ENCODE measurements around the gene TRABD2A.
"Not testable (repeated sequence)": the region's sequence is repeated elsewhere in the genome, so short reads cannot be mapped to it uniquely, and the experiment has no call there.

DNA sequence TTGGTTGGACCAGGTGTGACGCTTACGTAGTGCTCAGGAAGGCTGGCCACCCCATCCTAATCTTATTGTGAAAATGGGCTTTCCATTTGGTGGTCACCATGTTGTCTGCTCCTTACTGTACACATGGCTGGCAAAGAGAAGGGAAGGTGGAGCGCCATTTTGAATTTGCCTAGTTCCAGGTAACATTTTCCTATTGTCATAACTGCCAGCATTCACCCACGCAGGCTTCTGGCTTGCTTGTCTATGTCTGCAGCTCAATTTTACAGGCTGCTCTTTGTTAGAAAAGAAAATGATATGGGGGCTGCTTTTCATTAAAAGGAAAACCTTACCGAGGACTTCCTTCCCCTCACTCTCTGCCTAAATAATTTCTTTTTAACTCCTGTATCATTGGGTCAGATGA, 36.9 kb upstream of the TRABD2A start:
- TF ChIP-seq, protein P1, sequence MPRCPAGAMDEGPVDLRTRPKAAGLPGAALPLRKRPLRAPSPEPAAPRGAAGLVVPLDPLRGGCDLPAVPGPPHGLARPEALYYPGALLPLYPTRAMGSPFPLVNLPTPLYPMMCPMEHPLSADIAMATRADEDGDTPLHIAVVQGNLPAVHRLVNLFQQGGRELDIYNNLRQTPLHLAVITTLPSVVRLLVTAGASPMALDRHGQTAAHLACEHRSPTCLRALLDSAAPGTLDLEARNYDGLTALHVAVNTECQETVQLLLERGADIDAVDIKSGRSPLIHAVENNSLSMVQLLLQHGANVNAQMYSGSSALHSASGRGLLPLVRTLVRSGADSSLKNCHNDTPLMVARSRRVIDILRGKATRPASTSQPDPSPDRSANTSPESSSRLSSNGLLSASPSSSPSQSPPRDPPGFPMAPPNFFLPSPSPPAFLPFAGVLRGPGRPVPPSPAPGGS (CRISPR knock-in tag; IDR thresholded peaks at IDR 0.05) = not testable (repeated sequence)
- TF ChIP-seq SAFB2 (CRISPR knock-in tag; IDR thresholded peaks at IDR 0.05; ENCODE audit: borderline replicate concordance, low read depth); POLR2A (IDR thresholded peaks at IDR 0.05; ENCODE audit: insufficient read depth in 1 of 2, low read depth in 2 of 2, low read length in 2 of 2); POLR2AphosphoS2 (IDR thresholded peaks at IDR 0.05; ENCODE audit: low read depth, low read length); ATF7 (IDR thresholded peaks at IDR 0.05); ATF7 (CRISPR knock-in tag; IDR thresholded peaks at IDR 0.05); PCBP2 (optimal IDR thresholded peaks at IDR 0.05; ENCODE audit: low read depth, low read length, poor library complexity, severe bottlenecking); ZBTB7A (CRISPR knock-in tag; IDR thresholded peaks at IDR 0.05); ZC3H4 (CRISPR knock-in tag; IDR thresholded peaks at IDR 0.05; ENCODE audit: borderline replicate concordance): not testable (repeated sequence)
- TF ChIP-seq, protein P2, sequence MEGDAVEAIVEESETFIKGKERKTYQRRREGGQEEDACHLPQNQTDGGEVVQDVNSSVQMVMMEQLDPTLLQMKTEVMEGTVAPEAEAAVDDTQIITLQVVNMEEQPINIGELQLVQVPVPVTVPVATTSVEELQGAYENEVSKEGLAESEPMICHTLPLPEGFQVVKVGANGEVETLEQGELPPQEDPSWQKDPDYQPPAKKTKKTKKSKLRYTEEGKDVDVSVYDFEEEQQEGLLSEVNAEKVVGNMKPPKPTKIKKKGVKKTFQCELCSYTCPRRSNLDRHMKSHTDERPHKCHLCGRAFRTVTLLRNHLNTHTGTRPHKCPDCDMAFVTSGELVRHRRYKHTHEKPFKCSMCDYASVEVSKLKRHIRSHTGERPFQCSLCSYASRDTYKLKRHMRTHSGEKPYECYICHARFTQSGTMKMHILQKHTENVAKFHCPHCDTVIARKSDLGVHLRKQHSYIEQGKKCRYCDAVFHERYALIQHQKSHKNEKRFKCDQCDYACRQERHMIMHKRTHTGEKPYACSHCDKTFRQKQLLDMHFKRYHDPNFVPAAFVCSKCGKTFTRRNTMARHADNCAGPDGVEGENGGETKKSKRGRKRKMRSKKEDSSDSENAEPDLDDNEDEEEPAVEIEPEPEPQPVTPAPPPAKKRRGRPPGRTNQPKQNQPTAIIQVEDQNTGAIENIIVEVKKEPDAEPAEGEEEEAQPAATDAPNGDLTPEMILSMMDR (CRISPR knock-in tag; IDR thresholded peaks at IDR 0.05) = not testable (repeated sequence)
- TF ChIP-seq, protein P3, sequence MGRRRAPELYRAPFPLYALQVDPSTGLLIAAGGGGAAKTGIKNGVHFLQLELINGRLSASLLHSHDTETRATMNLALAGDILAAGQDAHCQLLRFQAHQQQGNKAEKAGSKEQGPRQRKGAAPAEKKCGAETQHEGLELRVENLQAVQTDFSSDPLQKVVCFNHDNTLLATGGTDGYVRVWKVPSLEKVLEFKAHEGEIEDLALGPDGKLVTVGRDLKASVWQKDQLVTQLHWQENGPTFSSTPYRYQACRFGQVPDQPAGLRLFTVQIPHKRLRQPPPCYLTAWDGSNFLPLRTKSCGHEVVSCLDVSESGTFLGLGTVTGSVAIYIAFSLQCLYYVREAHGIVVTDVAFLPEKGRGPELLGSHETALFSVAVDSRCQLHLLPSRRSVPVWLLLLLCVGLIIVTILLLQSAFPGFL (CRISPR knock-in tag; IDR thresholded peaks at IDR 0.05) = not testable (repeated sequence)
- TF ChIP-seq, protein P4, sequence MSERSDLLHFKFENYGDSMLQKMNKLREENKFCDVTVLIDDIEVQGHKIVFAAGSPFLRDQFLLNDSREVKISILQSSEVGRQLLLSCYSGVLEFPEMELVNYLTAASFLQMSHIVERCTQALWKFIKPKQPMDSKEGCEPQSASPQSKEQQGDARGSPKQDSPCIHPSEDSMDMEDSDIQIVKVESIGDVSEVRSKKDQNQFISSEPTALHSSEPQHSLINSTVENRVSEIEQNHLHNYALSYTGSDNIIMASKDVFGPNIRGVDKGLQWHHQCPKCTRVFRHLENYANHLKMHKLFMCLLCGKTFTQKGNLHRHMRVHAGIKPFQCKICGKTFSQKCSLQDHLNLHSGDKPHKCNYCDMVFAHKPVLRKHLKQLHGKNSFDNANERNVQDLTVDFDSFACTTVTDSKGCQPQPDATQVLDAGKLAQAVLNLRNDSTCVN (CRISPR knock-in tag; IDR thresholded peaks at IDR 0.05; ENCODE audit: borderline replicate concordance) = not testable (repeated sequence)
- TF ChIP-seq, protein P5, sequence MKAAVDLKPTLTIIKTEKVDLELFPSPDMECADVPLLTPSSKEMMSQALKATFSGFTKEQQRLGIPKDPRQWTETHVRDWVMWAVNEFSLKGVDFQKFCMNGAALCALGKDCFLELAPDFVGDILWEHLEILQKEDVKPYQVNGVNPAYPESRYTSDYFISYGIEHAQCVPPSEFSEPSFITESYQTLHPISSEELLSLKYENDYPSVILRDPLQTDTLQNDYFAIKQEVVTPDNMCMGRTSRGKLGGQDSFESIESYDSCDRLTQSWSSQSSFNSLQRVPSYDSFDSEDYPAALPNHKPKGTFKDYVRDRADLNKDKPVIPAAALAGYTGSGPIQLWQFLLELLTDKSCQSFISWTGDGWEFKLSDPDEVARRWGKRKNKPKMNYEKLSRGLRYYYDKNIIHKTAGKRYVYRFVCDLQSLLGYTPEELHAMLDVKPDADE (CRISPR knock-in tag; IDR thresholded peaks at IDR 0.05) = not testable (repeated sequence)
- TF ChIP-seq, protein P6, sequence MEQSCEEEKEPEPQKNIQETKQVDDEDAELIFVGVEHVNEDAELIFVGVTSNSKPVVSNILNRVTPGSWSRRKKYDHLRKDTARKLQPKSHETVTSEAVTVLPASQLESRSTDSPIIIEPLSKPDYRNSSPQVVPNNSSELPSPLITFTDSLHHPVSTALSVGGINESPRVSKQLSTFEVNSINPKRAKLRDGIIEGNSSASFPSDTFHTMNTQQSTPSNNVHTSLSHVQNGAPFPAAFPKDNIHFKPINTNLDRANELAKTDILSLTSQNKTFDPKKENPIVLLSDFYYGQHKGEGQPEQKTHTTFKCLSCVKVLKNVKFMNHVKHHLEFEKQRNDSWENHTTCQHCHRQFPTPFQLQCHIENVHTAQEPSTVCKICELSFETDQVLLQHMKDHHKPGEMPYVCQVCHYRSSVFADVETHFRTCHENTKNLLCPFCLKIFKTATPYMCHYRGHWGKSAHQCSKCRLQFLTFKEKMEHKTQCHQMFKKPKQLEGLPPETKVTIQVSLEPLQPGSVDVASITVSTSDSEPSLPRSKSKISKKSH (CRISPR knock-in tag; IDR thresholded peaks at IDR 0.05; ENCODE audit: borderline replicate concordance) = not testable (repeated sequence)
